Measurements from ENCODE around the gene DENR.

Gene DENR

GRCh38 chr12:122820138-122820537 lies 67.5 kb downstream of the DENR start:
- DNase-seq (ENCODE audit: low spot score), result no peak
